Smooth muscle cell (in vitro differentiated cells): Measurements from ENCODE around the gene NCOA3. TPM values are rescaled to one million over a fixed set of nuclear protein-coding genes. Genes with fewer than 3 reads are reported as not detected.

Experiments
- DNase-seq: peaks from one replicate; lab custom pipeline; 2025; ENCODE audit not compliant: unreplicated experiment; lab: John Stamatoyannopoulos, UW
- H2AFZ ChIP-seq: fragments of 200-600 bp; sonication (generic); 2 replicates; pipeline ENCODE4 v1.6.0; 2016; ENCODE audit warnings: antibody characterized with exemption, low read depth, mild to moderate bottlenecking
- H3F3A ChIP-seq: fragments of 200-600 bp; sonication (generic); 2 replicates; pipeline ENCODE4 v1.6.0; 2017; ENCODE audit warnings: antibody characterized with exemption, low read depth
- H3K27ac ChIP-seq: fragments of 200-600 bp; sonication (generic); 2 replicates; pipeline ENCODE4 v1.5.1; 2016; ENCODE audit warnings: low read depth, mild to moderate bottlenecking
- H3K27me3 ChIP-seq: fragments of 200-600 bp; sonication (generic); 2 replicates; pipeline ENCODE4 v1.6.1; 2016; ENCODE audit warnings: low read depth, mild to moderate bottlenecking
- H3K36me3 ChIP-seq: fragments of 200-600 bp; sonication (generic); 2 replicates; pipeline ENCODE4 v1.5.1; 2016; ENCODE audit warnings: low read depth
- H3K4me1 ChIP-seq: fragments of 200-600 bp; sonication (generic); 2 replicates; pipeline ENCODE4 v1.5.1; 2016; ENCODE audit warnings: low read depth
- H3K4me2 ChIP-seq: fragments of 200-600 bp; sonication (generic); 2 replicates; pipeline ENCODE4 v1.6.0; 2016; ENCODE audit warnings: mild to moderate bottlenecking
- H3K4me3 ChIP-seq: fragments of 200-600 bp; sonication (generic); 2 replicates; pipeline ENCODE4 v1.5.1; 2016; ENCODE audit warnings: mild to moderate bottlenecking
- H3K79me2 ChIP-seq: fragments of 200-600 bp; sonication (generic); 2 replicates; pipeline ENCODE4 v1.6.0; 2016; ENCODE audit warnings: low read depth, mild to moderate bottlenecking
- H3K9ac ChIP-seq: fragments of 200-600 bp; sonication (generic); 2 replicates; pipeline ENCODE4 v1.6.0; 2016; ENCODE audit warnings: low read depth
- H3K9me3 ChIP-seq: fragments of 200-600 bp; sonication (generic); replicated peaks from 2 replicates; pipeline ENCODE4 v1.5.1; 2016; ENCODE audit warnings: low read depth
- H4K20me1 ChIP-seq: fragments of 200-600 bp; sonication (generic); 2 replicates; pipeline ENCODE4 v1.6.0; 2016; ENCODE audit warnings: low read depth
- WGBS: methylation state at CpG from one replicate; pipeline ENCODE4 v1.1.7; 2016; ENCODE audit warnings: low lambda C conversion rate; 5-methylcytosine and 5-hydroxymethylcytosine counted together
- polyA plus RNA-seq: library from polyadenylated mRNA; unstranded; fragments of >200 nt; fragmentation: Nextera tagmentation; extraction: Ambion mirVana; gene quantifications from 2 replicates; pipeline ENCODE4 v1.2.1, GENCODE V29; 2016
- total RNA-seq: library from RNA; depleted of rRNA; stranded (reverse); fragments of >200 nt; gene quantifications from 2 replicates; pipeline ENCODE4 v1.2.3, GENCODE V29; 2014
- TF ChIP-seq, protein P1 (sequence below): fragments of 200-600 bp; sonication (generic); IDR thresholded peaks from 2 replicates; pipeline ENCODE4 v1.5.1; 2017; ENCODE audit warnings: borderline replicate concordance, mild to moderate bottlenecking, antibody characterized with exemption; ENCODE audit not compliant: insufficient read depth, poor library complexity, severe bottlenecking

The NCOA3 gene
- total and polyA plus RNA-seq, 2 experiments from 2014 or later, result 6.0 to 28.4 TPM

DNA sequence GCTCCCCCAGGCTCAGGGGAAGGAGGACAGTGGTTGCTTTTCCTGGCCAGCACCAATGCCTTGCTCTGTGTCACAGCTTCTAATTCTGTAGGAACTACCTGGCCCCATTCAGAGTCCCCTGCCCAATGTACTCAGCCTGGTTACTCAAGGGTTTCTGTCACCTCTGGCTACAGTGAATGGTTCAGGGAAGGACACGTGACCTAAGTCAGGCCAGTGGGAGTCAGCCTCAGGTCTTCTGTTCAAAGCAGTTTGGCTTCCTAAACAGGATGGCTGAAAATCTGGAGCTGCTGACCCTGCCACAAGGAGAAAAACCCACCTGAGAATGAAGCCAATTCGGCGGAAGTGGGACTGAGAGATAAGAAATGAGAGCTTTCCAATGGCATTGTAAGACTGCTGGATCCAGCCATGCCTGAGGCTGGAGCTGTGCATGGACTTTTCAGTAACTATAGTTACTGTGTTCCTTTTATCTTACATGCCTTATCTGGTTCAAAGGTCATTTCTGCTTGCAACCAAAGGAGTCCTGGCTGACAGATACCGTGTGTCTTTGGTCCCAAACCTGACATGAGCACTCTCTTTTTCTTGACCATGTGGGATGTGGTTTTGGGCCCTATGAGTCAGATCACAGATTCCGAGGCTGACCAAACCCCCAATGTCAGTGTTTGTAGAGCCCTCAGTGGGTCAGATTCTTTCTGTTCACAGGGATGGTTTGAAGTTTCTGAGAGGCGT, 179.3 kb downstream of the NCOA3 start:
- H3K36me3 ChIP-seq, result no peaks in the 10 kb centered on the region
- no peaks in the 10 kb centered on the region for H3F3A ChIP-seq
- no peak overlapping the region for H2AFZ ChIP-seq
- TF ChIP-seq, protein P1, sequence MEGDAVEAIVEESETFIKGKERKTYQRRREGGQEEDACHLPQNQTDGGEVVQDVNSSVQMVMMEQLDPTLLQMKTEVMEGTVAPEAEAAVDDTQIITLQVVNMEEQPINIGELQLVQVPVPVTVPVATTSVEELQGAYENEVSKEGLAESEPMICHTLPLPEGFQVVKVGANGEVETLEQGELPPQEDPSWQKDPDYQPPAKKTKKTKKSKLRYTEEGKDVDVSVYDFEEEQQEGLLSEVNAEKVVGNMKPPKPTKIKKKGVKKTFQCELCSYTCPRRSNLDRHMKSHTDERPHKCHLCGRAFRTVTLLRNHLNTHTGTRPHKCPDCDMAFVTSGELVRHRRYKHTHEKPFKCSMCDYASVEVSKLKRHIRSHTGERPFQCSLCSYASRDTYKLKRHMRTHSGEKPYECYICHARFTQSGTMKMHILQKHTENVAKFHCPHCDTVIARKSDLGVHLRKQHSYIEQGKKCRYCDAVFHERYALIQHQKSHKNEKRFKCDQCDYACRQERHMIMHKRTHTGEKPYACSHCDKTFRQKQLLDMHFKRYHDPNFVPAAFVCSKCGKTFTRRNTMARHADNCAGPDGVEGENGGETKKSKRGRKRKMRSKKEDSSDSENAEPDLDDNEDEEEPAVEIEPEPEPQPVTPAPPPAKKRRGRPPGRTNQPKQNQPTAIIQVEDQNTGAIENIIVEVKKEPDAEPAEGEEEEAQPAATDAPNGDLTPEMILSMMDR, result no peak
- no peaks in the 10 kb centered on the region for H4K20me1 ChIP-seq
- no peak overlapping the region for H3K9ac ChIP-seq
- H3K27ac ChIP-seq, result no peak overlapping the region
- no peaks in the 10 kb centered on the region for H3K79me2 ChIP-seq
- no peaks in the 10 kb centered on the region for H3K9me3 ChIP-seq
- no peak overlapping the region for H3K4me2 ChIP-seq
- WGBS, result 79% methylated on average over 6 of the region's 6 CpGs
- no peaks in the 10 kb centered on the region for H3K4me1 ChIP-seq
- no peak overlapping the region for H3K4me3 ChIP-seq
- DNase-seq, result no peak
- no peaks in the 10 kb centered on the region for H3K27me3 ChIP-seq

DNA sequence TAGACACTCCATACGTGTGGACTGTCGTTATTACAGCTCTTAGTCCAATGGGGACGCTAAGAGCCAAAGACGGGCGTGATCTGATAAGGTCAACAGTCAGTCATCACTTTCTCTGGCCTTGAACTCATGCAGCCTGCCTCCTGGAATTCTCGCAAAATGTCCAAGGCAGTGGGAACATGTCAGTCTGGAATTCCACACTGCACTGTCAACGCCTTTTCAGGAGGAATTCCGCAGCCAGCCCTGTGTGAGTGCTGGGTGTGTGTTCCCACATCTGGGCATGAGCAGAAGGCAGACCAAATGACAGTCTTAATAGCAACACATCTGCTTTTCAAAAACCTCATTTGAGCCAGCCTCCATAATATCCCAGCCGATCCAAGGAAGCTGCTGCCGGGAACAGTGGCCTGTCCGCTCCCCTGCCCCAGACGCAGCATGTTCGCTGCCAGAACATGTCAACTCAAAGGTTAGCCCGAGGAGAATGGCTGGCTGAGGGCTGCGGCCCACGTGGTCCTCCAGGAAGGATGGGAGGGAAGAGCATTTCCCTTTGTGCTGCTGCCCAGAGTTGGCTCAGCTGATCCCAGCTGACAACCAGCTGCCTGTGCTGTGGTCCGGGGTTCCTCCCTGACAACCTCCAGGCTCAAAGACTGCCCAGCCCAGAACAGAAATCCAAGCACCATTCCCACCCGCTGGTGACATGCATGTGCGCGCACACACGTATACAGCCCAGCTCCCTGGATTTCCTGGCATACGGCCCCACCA, 180.5 kb downstream of the NCOA3 start:
- Histone ChIP-seq H3K9ac (no peak overlapping the region), H3K79me2 (no peaks in the 10 kb centered on the region), H4K20me1 (no peaks in the 10 kb centered on the region), H3K4me1 (no peaks in the 10 kb centered on the region), H3K9me3 (no peaks in the 10 kb centered on the region), H3K36me3 (no peaks in the 10 kb centered on the region), H3K27me3 (no peaks in the 10 kb centered on the region), H3K27ac (no peak overlapping the region), H3F3A (no peaks in the 10 kb centered on the region), H3K4me3 (no peak overlapping the region), H3K4me2 (no peak overlapping the region), H2AFZ (no peak overlapping the region)
- WGBS, result 63% methylated on average over 22 of the region's 22 CpGs
- TF ChIP-seq, protein P1, result no peak
- DNase-seq, result no peak

DNA sequence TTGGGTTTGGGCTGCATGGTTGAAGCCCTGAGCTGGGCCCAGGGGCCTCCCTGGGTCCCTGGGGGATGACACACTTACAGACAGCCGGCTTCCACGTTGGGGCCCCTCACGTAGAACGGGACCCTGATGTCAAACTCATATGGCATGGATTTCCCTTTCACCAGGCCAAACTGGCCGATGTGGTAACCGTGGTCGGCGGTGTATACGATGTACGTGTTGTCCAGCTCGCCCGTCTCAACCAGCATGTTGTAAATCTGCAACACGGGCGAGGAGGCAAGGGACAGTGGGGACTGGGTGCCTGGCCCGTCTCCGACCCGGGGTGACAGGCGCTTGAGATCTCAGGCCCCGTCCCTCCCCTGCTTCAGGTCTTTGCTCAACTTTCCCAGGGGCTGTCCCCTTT, 181.2 kb downstream of the NCOA3 start:
- 95% methylated on average over 19 of the region's 19 CpGs for WGBS
- Histone ChIP-seq H3F3A (no peaks in the 10 kb centered on the region), H3K4me2 (no peak overlapping the region), H2AFZ (no peak overlapping the region), H3K79me2 (no peaks in the 10 kb centered on the region), H3K27me3 (no peaks in the 10 kb centered on the region), H4K20me1 (no peaks in the 10 kb centered on the region), H3K9ac (no peak overlapping the region), H3K4me1 (no peaks in the 10 kb centered on the region), H3K27ac (no peak overlapping the region), H3K36me3 (no peaks in the 10 kb centered on the region), H3K9me3 (no peaks in the 10 kb centered on the region), H3K4me3 (no peak overlapping the region)
- TF ChIP-seq, protein P1, result no peak
- DNase-seq, result no peak
